HG02981 (cell line): ENCODE data around the gene KLC1.

Source experiments
- ATAC-seq: cut with Tn5 transposase; IDR thresholded peaks from one replicate; pipeline ENCODE4 v1.9.1; 2021; ENCODE audit warnings: mild to moderate bottlenecking, moderate library complexity; ENCODE audit not compliant: unreplicated experiment

The KLC1 gene

GRCh38 chr14:103745424-103745823, 116.4 kb downstream of the KLC1 start:
- no peak for ATAC-seq

- no peak for ATAC-seq
Measured at GRCh38 chr14:103746701-103747100, 117.7 kb downstream of the KLC1 start.

- ATAC-seq, result no peak
Measured at GRCh38 chr14:103748534-103748857, 119.5 kb downstream of the KLC1 start.

- no peak for ATAC-seq
Measured at GRCh38 chr14:103749452-103749851, 120.4 kb downstream of the KLC1 start.

- no peak for ATAC-seq
Measured at GRCh38 chr14:103749860-103750259, 120.8 kb downstream of the KLC1 start.
